MM.1S (cell line): ENCODE data around the gene FGF1.

Experiments
- DNase-seq: peaks from one replicate; pipeline ENCODE4 v3.0.0-alpha.2; 2015
- H2AFZ ChIP-seq: fragments of 300-600 bp; sonication (generic); 2 replicates; pipeline ENCODE4 v1.6.0; 2016; ENCODE audit warnings: antibody characterized with exemption, low read length
- H3F3A ChIP-seq: fragments of 300-600 bp; sonication (generic); 2 replicates; pipeline ENCODE4 v1.6.1; 2016; ENCODE audit warnings: mild to moderate bottlenecking, antibody characterized with exemption, low read length, moderate library complexity, mixed read lengths; ENCODE audit not compliant: insufficient read depth
- H3K27ac ChIP-seq: fragments of 300-600 bp; sonication (generic); 2 replicates; pipeline ENCODE4 v1.5.1; 2016; ENCODE audit warnings: mild to moderate bottlenecking, low read length
- H3K27me3 ChIP-seq: fragments of 300-600 bp; sonication (generic); replicated peaks from 2 replicates; pipeline ENCODE4 v1.6.0; 2016; ENCODE audit warnings: low read length; ENCODE audit not compliant: insufficient read depth
- H3K36me3 ChIP-seq: fragments of 300-600 bp; sonication (generic); replicated peaks from 2 replicates; pipeline ENCODE4 v1.6.1; 2016; ENCODE audit warnings: mild to moderate bottlenecking, low read length, mixed read lengths; ENCODE audit not compliant: insufficient read depth
- H3K4me1 ChIP-seq: fragments of 300-600 bp; sonication (generic); 2 replicates; pipeline ENCODE4 v1.6.1; 2016; ENCODE audit warnings: low read length, mixed read lengths
- H3K4me2 ChIP-seq: fragments of 300-600 bp; sonication (generic); 2 replicates; pipeline ENCODE4 v1.6.0; 2016; ENCODE audit warnings: low read depth, low read length
- H3K4me3 ChIP-seq: fragments of 300-600 bp; sonication (generic); 2 replicates; pipeline ENCODE4 v1.5.1; 2016; ENCODE audit warnings: low read length, mixed read lengths
- H3K79me2 ChIP-seq: fragments of 300-600 bp; sonication (generic); 2 replicates; pipeline ENCODE4 v1.6.1; 2016; ENCODE audit warnings: mixed run types, low read length, mixed read lengths
- H3K9ac ChIP-seq: fragments of 300-600 bp; sonication (generic); 2 replicates; pipeline ENCODE4 v1.6.1; 2016; ENCODE audit warnings: low read length, mixed read lengths
- H3K9me2 ChIP-seq: fragments of 300-600 bp; sonication (generic); replicated peaks from 2 replicates; pipeline ENCODE4 v1.6.1; 2016; ENCODE audit warnings: mild to moderate bottlenecking, low read length, mixed read lengths; ENCODE audit not compliant: insufficient read depth
- H3K9me3 ChIP-seq: fragments of 300-600 bp; sonication (generic); replicated peaks from 2 replicates; pipeline ENCODE4 v1.6.1; 2016; ENCODE audit warnings: mild to moderate bottlenecking, low read length, mixed read lengths; ENCODE audit not compliant: insufficient read depth
- H4K20me1 ChIP-seq: fragments of 300-600 bp; sonication (generic); 2 replicates; pipeline ENCODE4 v1.6.1; 2016; ENCODE audit warnings: mild to moderate bottlenecking, low read length, moderate library complexity, mixed read lengths; ENCODE audit not compliant: insufficient read depth
- EZH2 ChIP-seq: fragments of 300-600 bp; sonication (generic); optimal IDR thresholded peaks from 2 replicates; pipeline ENCODE3; 2017; ENCODE audit warnings: low read depth, mild to moderate bottlenecking, antibody characterized with exemption, low read length, mixed read lengths
- EZH2phosphoT487 ChIP-seq: fragments of 300-600 bp; sonication (generic); IDR thresholded peaks from 2 replicates; pipeline ENCODE4 v1.6.1; 2018; ENCODE audit warnings: antibody characterized with exemption, low read length
- TF ChIP-seq, protein P1 (sequence below): fragments of 300-600 bp; sonication (generic); IDR thresholded peaks from 2 replicates; pipeline ENCODE4 v1.5.1; 2016; ENCODE audit warnings: antibody characterized with exemption, low read length, mixed read lengths

The FGF1 gene

DNA sequence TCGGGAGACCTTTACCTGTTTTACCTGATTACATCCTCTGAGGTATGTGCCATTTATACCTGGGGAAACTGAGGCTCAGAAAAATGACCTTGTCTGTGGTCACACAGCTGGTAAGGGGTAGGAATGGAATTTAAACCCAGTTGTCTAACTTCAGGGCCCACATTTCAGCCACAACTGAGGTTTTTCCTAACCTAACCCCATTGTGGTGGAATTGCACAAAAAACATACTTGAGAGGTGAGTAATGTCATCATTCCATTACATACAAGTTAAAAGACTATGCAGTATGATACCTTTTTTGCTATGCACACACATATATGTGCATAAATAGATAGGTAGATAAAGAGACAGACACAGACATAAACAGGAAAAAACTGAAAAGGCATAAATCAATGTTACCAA lies 14.1 kb downstream of the FGF1 start:
- H3K4me2 ChIP-seq = no peak overlapping the region

DNA sequence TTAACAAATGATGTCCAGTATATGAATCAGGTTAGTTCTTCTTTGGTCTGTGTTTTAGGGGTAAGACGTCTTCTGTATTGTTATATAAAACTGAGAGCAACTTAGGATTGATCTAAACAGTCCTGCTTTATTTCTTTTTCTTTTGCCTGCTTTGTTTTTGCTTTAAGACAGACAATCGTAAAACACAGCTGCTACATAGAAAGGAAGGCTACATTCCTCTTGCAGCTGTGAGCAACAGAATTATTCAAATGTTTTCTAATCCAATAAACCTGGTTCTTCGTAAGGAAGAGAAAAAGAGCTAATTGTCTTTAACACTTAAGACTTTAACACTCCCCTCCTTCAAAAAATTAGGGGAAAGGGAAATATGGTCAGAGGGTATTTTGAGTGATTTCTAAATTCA lies 14.6 kb downstream of the FGF1 start:
- no peak for DNase-seq
- Histone ChIP-seq H3K9ac (no peak overlapping the region), H3K9me2 (no peaks in the 10 kb centered on the region), H3K4me2 (no peak overlapping the region), H3F3A (no peaks in the 10 kb centered on the region), H3K79me2 (no peaks in the 10 kb centered on the region), H3K4me1 (no peaks in the 10 kb centered on the region), H3K27ac (no peak overlapping the region), H3K4me3 (no peak overlapping the region), H2AFZ (no peak overlapping the region), H3K27me3 (no peaks in the 10 kb centered on the region), H3K36me3 (no peaks in the 10 kb centered on the region), H4K20me1 (no peaks in the 10 kb centered on the region), H3K9me3 (no peaks in the 10 kb centered on the region)
- no peak for TF ChIP-seq EZH2phosphoT487
- no peak for TF ChIP-seq EZH2
- TF ChIP-seq, protein P1, sequence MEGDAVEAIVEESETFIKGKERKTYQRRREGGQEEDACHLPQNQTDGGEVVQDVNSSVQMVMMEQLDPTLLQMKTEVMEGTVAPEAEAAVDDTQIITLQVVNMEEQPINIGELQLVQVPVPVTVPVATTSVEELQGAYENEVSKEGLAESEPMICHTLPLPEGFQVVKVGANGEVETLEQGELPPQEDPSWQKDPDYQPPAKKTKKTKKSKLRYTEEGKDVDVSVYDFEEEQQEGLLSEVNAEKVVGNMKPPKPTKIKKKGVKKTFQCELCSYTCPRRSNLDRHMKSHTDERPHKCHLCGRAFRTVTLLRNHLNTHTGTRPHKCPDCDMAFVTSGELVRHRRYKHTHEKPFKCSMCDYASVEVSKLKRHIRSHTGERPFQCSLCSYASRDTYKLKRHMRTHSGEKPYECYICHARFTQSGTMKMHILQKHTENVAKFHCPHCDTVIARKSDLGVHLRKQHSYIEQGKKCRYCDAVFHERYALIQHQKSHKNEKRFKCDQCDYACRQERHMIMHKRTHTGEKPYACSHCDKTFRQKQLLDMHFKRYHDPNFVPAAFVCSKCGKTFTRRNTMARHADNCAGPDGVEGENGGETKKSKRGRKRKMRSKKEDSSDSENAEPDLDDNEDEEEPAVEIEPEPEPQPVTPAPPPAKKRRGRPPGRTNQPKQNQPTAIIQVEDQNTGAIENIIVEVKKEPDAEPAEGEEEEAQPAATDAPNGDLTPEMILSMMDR = no peak

More for the DNA sequence above, 14.1 kb downstream of the FGF1 start:
- Histone ChIP-seq H3K9ac (no peak overlapping the region), H3K36me3 (no peaks in the 10 kb centered on the region), H3K9me3 (no peaks in the 10 kb centered on the region), H3K27ac (no peak overlapping the region), H3K9me2 (no peaks in the 10 kb centered on the region), H3F3A (no peaks in the 10 kb centered on the region), H3K27me3 (no peaks in the 10 kb centered on the region), H3K4me1 (no peaks in the 10 kb centered on the region), H3K4me3 (no peak overlapping the region), H2AFZ (no peak overlapping the region), H4K20me1 (no peaks in the 10 kb centered on the region), H3K79me2 (no peaks in the 10 kb centered on the region)
- TF ChIP-seq, protein P1 = no peak
- TF ChIP-seq EZH2phosphoT487 (no peak), EZH2 (no peak)
- DNase-seq = no peak

DNA sequence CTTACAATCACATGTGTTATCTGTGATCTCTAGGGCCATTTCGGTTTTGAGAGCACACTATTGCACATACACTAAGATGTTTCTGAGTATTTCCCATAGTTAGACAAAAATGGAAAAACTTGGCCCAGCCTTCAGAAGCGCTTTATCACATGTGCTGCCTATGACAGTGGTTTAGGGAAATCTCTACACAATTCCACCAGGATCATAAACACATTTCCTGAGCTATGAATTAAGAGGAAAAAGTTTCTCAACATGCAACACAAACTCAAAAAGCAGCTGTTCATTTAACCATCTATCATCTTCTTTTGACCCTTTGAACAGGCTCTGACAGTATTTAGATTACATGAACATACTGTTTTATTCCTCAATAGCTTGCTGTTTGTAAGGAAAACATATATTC lies 15.1 kb downstream of the FGF1 start:
- no peaks in the 10 kb centered on the region for H3K36me3 ChIP-seq
- no peak overlapping the region for H2AFZ ChIP-seq
- no peaks in the 10 kb centered on the region for H3K9me3 ChIP-seq
- H3K4me1 ChIP-seq = no peaks in the 10 kb centered on the region
- no peaks in the 10 kb centered on the region for H4K20me1 ChIP-seq
- H3K9me2 ChIP-seq = no peaks in the 10 kb centered on the region
- no peak for DNase-seq
- TF ChIP-seq, protein P1 = no peak
- TF ChIP-seq EZH2 = no peak
- no peak for TF ChIP-seq EZH2phosphoT487
- no peaks in the 10 kb centered on the region for H3K79me2 ChIP-seq
- H3K27me3 ChIP-seq = no peaks in the 10 kb centered on the region
- H3K4me2 ChIP-seq = no peak overlapping the region
- H3F3A ChIP-seq = no peaks in the 10 kb centered on the region
- no peak overlapping the region for H3K9ac ChIP-seq
- H3K27ac ChIP-seq = no peak overlapping the region
- no peak overlapping the region for H3K4me3 ChIP-seq
